Left renal cortex interstitium (tissue), 4 donors: Measurements from ENCODE around the gene TSPO2. TPM values are rescaled to one million over a fixed set of nuclear protein-coding genes. Genes with fewer than 3 reads are reported as not detected.

Experiments used
- DNase-seq, 4 donors: peaks; one replicate each; pipeline ENCODE4 v3.0.0-alpha.2; 2013; ENCODE audit warnings: low read depth in 4 of 4, low spot score in 2 of 4, missing footprints in 1 of 4
- polyA plus RNA-seq, 4 donors: library from polyadenylated mRNA; unstranded; fragments of 120-200 nt; gene quantifications; one replicate each; pipeline ENCODE4 v1.2.1, GENCODE V29; 2013; ENCODE audit not compliant: insufficient read length in 4 of 4

Gene TSPO2
- polyA plus RNA-seq, 4 donors, result 0.57 to 0.88 (median 0.72) TPM

DNA sequence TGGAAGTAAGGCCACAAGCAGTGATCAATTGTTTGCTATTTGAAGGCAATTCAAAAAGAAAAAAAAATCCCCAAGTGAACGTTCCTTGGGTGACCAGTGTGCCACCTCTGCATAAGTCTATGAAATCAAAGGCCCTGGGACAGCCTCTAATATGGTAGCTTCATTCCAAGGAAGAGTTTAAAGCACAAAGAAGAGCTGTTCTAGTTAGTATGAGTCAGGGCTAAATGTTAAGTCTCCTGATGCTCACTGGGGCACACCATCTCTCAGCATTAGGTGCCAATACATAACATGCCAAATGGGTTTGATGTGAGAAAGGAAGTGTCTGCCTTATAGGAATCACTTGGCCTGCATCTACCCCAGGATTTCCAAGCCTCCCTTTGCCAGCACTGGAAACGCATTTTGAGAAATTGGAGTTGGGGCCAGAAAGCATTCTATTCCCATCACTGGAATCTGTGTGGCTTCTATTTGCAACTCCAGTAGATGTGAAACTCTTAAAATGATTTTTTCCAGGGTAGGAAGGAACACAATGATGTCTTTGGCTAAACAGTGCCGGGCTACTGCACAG is 16.2 kb upstream of the TSPO2 start:
- DNase-seq, result no peak

DNA sequence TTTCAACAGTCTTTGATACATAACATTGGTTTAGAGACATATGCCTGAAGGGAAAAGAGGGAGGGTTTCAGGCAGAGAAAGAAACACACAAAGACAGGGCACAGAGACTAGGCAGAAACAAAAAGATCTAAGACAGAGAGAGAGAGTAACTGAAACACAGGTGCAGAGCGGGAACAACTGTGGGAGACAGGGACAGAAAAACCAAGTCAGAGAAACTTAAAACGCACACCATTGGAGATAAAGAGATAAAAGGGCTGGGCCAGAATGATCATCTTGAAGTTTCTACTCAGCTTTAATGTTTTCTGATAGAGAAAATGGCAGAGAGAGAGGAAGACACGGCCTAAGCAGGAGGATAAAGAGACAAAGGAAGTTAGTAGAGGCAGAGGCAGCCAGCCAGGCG is 15.0 kb upstream of the TSPO2 start:
- peak in 1 of 4 donors; percentile 43 for DNase-seq

DNA sequence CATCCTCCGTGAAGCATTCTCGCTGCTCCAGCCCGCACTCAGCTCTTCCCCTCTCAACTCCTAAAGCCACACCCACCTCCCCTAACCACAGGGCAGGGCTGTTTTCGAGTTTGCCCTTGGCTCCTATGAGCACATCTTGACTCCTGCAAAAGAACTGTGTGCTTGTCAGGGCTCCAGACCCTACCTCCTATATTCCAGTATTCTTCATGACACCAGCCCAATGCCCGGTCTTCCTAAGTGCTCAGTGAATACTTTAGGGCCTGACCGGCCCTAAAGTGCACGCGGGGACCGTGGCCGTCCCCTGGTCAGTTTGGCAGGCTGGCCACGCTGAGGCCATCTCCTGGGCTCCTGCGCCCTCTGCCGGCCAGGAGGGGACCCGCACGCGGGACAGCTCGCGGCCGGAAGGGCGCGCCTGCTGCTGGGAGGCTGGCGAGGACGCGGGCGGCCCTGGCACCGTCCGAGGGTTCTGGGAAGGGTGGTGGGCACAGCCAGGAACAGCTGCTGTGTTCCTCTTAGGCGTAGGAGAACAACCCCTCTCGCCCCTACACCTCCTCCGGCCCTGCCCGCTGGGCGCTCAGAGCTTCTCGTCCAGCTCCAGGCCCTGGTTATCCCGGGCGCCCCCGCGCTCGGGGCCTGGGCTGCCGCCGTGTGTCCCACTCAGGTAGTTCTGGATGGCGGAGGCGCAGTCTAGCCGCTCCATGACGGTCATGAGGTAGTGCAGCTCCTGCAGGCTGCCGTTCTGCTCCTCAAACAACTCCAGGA is 14.3 kb upstream of the TSPO2 start:
- peak; percentile 74 to 92 (median 82) for DNase-seq

DNA sequence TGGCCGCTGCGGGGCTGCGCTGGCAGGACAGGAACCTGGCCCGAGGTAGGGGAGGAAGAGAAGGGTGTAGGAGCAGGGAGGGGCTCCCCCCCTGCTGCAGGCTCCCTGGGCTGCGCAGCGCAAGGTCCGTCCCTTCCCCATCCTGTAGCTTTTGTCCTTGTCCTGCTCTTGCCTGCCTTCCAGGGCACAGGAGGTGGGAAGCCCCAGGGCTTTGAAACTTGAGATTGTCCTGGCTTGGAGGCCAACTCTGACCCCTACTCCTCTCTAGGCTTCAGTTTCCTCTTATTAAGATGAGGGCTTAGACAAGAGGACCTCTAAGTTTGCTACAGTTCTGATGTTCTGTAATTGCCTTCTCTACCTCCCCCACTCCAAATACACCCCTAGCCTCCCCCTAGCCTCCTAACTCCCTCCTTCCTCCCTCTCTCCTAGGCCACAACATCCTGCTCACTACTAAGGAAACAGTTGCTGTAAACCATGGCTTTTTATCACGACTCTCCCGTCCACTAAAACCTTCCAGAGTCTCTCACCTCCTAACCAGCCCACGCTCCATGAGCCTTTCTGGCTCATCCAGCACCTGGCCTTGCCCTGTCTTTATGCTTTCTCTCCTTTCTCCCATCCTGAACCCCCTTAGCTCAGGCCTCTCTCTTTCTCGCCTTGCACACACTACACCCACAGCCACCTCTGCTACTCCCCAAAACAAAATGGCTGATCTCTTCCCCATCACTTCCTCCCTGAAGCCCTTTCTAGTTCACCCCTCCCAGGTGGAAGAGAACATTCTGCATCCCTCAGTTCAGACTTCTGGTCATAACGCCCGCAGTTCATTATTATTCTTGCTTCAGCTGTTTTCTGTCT is 13.5 kb upstream of the TSPO2 start:
- peak in 3 of 4 donors; percentile 49 to 81 (median 50) for DNase-seq

DNA sequence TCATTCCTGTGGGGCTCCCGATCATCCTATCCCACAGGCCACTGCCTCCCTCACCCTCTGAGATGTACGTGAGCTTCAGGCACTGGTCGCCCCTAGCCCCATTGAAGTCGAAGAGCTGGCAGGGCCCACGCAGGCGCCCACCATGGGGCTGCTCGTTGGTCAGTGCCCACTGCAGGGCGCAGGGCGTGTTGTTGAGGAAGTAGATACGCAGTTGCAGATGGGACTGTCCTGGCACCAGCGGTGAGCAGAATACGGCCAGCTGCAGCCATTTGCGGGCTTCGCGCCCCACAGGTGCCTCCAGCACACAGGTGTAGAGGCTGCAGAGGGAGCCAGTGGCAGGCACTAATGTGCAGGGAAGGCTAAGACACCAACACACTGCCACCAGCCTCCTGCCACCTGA is 9.4 kb upstream of the TSPO2 start:
- DNase-seq, result no peak

DNA sequence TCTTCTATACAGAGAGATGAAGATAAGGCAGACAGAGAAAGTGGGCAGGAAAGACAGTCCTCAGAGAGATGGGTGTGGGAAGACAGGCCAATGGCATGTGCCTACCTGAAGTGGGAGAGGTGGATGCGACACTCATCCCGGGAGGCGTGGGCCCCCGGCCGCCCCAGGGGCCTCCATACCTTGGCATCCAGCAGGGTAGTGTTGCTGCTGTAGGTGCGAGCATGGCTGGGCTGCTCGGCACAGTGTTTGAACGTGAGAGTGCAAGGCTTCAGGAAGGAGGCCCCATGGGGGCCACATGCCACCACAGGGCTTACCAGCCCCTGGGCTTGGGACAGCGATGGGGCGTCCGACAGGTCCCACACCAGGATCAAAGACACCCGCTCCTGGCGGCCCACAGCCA is 8.5 kb upstream of the TSPO2 start:
- no peak for DNase-seq

DNA sequence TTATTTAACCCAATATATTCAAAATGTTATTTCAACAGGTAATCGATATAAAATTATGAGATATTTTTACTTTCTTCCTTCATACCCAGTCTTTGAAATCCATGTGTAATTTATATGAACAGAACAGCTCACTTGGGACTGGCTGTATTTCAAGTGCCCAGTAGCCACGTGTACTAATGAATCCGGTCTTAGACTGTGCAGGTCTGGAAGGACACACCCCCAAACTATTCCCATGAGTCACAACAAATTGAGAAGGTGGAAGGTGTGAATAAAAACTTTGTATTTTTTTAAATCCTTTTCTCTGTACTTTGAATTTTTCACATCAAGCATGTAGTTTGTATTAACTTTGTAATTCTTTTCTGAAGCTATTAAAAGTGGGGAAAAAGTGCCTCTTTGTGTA is 6.1 kb upstream of the TSPO2 start:
- no peak for DNase-seq

DNA sequence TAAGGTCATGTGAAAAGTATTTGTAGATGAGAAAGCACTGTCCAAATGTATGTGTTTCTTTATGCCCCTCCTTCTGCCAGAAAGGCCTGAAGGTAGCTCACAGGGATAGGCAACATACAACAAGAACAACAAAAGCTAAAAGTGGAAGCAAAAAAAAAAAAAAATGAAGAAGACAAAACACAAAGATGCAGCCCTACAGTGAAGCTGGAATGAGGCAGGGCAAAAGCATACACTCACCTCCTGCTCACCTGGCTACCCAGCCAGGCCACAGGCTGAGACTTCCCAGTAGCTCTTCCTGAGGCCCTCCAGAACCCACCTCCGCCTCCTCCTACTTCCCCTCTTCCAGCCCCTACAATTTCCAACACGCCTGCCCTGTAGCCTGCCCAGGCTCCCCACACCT is 5.7 kb upstream of the TSPO2 start:
- no peak for DNase-seq

DNA sequence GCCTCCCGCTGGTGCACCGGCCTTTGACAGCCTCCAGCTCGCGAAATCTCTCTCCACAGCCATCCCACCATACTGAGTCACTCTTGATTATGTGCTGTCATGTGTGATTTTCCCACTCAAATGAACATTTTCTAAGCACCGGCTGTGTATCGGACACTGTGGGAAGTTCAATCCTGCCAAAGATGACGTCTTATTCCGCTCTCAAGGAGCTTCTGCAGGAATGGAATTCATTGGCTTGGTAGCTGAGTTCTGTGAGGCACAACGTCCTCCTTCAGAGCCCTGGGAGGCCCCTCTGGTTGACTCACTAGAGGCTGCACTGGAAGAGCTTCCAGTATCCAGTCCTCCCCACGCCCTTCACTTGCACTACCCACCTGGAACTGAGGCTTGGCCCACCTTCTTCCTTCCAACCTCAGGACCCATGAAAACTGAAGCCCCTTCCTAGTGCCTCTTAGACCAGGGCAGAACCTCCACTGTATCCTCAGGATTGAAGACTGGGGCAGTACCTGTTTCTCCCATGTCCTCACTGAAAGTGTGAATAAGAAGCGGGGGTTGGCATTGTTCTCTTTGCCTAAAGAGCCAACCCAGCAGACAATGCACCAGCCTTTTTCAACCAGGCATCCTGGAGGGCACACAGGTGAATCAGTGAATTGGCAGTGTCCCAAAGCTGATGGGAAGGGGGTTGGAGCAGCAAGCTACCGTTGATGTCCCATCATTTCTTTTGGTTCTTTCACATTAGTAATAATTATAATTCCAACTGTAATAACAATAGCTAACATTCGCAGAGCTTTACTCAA is 5.0 kb upstream of the TSPO2 start:
- DNase-seq, result no peak

DNA sequence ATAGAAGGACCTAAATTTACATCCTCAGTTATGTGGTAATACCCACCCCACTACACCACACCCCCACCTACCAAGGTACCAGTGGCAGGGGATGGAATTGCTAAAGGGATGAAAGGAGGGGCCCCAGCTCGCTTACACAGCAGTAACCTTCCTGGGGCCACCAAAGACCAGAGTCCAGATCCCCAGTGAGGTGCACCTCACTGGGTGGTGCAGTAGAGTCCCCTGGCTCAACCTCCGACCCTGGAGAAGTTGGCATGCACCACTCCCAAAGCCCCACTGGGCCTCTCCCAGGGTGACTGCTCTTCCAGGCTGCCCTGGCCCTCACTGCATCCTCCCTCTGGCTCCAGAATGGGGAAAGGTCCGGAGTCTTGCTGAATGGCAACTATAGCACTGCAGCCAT is 4.1 kb upstream of the TSPO2 start:
- DNase-seq, result no peak

DNA sequence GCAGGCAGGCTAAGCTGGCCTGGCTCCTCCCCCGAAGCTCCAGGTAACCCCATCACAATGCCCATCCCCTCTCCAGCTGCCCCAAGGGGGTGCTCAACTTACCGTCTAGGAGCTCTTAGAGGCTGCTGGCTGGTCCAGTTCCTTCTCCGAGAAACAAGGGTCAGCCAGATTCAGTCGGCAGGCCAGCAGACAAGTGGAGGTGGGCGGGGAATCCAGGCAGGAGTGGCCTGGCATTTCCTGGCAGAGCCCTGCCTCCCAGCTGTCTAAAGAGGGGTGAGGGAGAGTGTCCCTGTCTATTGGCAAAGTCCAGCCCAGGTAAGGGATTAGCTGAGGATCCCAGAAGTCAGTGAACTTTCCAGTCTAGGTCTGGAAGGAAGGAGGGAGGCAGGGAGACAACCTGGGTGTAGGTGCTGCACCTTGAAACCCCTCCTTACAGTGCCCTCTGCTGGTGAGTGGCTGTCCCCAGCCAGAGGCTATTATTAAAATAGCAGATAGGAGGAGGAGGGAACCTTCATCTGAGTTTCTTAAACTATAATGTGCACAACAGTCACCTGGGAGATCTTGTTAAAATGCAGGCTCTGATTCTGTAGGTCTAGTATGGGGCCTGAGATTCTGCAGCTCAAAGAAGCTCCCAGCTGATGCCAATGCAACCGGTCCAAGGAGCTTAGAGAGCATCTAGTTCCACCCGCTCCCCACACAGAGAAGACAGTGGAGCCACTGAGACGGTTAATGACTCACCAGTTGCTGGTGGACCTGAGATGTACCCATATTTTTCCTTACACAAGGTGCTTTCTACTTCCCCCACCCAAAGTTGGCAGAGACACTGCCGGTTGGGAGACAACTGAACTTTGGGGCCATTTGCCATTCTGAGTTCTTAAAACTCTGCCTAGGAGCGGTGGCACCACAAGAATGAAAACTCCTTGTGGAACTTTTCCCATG is 2.9 kb upstream of the TSPO2 start, which contains the start of gene UNC5CL:
Gene UNC5CL (minus strand): TSS at position 162 of the 939 bp plus-strand sequence. CDS start 4,147 bp downstream, outside the sequence.
- no peak for DNase-seq

DNA sequence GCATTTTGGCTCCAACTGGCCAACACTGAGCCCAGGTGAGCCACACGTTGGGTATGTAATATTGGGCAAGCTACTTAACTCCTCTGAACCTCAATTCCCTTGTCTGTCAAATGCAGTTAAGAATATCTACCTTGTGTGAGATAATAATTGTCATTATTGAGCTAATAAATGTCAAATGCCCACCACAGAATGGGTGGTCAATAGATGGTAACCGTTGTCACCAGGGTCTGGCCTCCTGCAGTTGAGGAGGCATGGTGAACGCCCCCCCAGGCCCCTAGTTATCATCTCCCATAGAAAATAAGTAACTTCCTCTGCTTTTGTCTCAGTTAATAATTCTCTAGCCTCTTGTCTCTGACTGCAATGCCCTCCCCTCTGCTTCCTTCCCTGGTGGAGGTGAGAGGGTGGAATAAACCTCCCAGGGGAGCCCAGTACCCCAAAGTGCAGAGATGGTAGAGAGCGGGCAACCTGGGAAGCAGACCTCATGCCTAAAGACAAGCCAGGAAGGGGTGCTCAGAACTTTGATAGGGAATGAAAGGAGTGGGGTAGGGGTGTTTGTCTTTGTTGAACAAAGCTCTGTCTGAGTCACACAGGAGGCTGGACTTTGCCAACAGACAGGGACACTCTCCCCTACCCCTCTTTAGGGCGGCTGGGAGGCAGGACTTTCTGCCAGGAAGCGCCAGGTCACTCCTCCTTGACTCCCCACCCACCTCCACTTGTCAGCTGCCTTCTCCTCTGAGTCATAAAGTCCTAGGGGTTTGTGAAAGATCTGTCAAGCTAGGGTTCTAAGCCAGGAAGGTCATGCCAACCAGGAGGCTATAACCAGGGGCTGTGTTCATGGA is 1.9 kb upstream of the TSPO2 start:
- no peak for DNase-seq

DNA sequence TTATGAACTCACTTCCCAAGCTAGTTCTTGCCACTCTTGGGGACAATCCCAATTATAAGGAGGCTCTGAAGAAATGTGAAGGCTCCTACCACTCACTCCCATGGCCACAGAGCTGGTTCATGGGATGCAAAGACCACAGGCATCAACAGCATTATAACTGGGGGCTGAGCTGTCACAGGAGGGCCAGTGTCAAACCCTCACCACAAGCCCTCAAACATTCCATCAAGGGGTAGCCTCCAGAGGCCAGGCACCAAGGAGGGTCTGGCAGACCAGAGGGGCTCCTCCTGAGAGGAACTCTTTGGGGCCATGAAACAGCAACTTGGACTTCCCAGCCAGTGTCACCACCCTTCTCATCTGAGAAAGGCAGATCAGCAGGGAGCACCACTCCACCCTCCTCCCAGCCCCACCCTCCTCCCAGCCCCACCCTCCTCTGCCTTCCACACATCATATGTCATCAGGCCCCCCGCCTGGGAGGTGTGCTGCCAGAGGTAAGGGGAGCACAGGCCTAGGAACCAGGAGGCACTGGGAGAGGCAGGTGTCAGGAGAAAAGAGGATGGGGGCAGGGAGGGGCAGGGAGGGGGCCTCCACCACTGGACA is 1.2 kb upstream of the TSPO2 start:
- DNase-seq, result no peak

DNA sequence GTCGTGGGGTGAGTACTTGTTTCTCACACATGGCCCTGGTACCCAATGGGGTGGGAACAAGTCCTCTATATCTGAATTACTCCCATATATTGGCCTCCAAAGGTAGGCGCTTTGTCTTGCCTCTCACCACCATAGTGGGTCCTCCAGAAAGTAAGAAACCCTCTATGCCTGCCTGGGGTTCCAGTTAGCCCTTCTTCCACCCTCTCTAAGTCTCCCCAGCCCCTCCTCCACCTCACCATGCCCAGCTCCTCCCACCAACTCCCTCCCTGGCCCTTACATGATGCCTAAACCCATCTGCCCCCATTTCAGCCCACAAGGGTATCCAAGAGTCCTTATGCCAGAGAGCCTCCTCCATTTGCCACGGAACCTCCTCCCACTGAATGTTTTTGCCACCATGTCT is 884 bp downstream of the TSPO2 start:
- DNase-seq, result no peak

DNA sequence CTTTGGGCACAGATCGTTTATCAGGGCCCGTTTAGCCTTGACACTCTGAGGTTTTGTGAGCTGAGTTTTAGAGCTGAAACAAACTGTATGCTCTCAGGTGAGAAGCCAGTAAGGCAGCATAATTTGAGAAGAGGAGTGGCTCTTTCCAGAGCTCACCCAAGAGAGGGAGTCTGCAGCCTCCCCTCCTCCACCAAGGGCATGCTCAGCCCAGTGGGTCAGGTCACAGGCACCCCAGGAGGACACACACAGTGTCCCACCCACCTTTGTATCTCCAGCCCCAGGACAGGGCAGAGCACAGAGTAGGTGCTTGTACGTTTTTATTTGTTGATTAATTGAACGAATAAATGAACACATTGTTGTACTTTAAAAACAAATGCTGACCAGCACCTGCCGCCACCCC is 3.4 kb downstream of the TSPO2 start:
- no peak for DNase-seq

DNA sequence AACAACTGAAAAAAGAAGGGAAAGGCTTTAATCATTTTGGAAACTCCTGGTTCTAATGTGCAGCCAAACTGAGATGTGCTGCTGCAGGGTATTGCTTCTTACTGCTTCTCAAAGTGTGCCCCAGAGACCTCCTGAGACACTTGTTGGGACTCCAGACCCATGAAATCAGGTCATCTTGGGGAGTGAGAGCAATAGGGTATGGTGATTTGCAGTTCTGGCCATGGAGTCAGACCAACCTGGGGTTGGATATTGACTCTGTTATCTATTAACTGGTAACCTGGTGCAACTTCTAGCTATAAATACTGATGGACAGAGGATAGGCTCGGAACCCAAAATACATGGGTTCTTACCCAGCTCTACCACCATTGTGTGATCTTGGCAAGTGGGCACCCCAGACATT is 3.8 kb downstream of the TSPO2 start:
- DNase-seq, result no peak

DNA sequence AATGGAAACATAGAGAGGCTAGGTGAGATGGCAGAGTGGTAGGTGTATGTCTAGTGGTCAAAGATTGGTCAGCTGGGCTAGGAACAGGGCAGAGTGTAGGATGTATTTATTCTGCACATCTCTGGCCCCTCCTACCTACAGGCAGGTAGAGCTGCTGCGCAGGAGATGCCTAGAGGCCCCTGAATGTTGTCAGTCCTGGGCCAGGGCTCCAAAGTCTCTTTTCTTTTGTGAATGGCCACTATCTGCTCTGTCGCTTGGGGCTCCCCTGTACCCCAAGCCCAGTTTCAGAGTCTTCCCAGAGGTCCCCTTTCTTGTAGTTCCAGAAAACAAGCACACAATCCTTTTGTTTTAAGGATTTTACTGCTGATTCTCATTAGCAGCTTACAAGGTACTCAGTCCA is 5.0 kb downstream of the TSPO2 start:
- no peak for DNase-seq
